GM23338 (cell line): ENCODE measurements around the gene MCM7. TPM values are rescaled to one million over a fixed set of nuclear protein-coding genes. Genes with fewer than 3 reads are reported as not detected.

Experiments used
- ATAC-seq: fragments of 200-7000 bp; cut with Tn5 transposase; 3 replicates; pipeline ENCODE4 v1.9.1; 2020
- DNase-seq: peaks from one replicate; pipeline ENCODE4 v3.0.0-alpha.2; 2015; ENCODE audit warnings: low spot score
- H2AFZ ChIP-seq: fragments of 200-600 bp; sonication (generic); 2 replicates; pipeline ENCODE4 v1.8.0; 2016; ENCODE audit warnings: antibody characterized with exemption, mild to moderate bottlenecking, moderate library complexity
- H3F3A ChIP-seq: fragments of 200-600 bp; sonication (generic); replicated peaks from 2 replicates; pipeline ENCODE4 v1.8.0; 2017; ENCODE audit warnings: antibody characterized with exemption, mixed run types, low read depth
- H3K27ac ChIP-seq: fragments of 200-600 bp; sonication (generic); 2 replicates; pipeline ENCODE4 v1.6.1; 2016; ENCODE audit warnings: low read depth
- H3K27me3 ChIP-seq: fragments of 200-600 bp; sonication (generic); 2 replicates; pipeline ENCODE4 v1.8.0; 2016; ENCODE audit warnings: mild to moderate bottlenecking, mixed run types, moderate library complexity; ENCODE audit not compliant: insufficient read depth
- H3K36me3 ChIP-seq: fragments of 200-600 bp; sonication (generic); 2 replicates; pipeline ENCODE4 v1.8.0; 2016; ENCODE audit warnings: mild to moderate bottlenecking; ENCODE audit not compliant: insufficient read depth
- H3K4me1 ChIP-seq: fragments of 200-600 bp; sonication (generic); 2 replicates; pipeline ENCODE4 v1.8.0; 2016; ENCODE audit warnings: mild to moderate bottlenecking, moderate library complexity; ENCODE audit not compliant: insufficient read depth
- H3K4me2 ChIP-seq: fragments of 200-600 bp; sonication (generic); 2 replicates; pipeline ENCODE4 v1.7.1; 2017; ENCODE audit warnings: mixed run types
- H3K4me3 ChIP-seq: fragments of 200-600 bp; sonication (generic); 2 replicates; pipeline ENCODE4 v1.6.1; 2016; ENCODE audit warnings: mixed run types
- H3K79me2 ChIP-seq: fragments of 200-600 bp; sonication (generic); replicated peaks from 2 replicates; pipeline ENCODE4 v1.8.0; 2017; ENCODE audit warnings: mild to moderate bottlenecking; ENCODE audit not compliant: insufficient read depth
- H3K9me2 ChIP-seq: fragments of 200-600 bp; sonication (generic); 2 replicates; pipeline ENCODE4 v1.8.0; 2017; ENCODE audit not compliant: insufficient read depth
- H4K20me1 ChIP-seq: fragments of 200-600 bp; sonication (generic); replicated peaks from 2 replicates; pipeline ENCODE4 v1.8.0; 2017; ENCODE audit warnings: mild to moderate bottlenecking; ENCODE audit not compliant: insufficient read depth
- H3K27ac Mint-ChIP-seq: 2 replicates; pipeline ENCODE4 v1.8.0; 2020; ENCODE audit warnings: inconsistent platforms, mild to moderate bottlenecking, moderate library complexity, mixed read lengths
- H3K27me3 Mint-ChIP-seq: 3 replicates; pipeline ENCODE4 v1.8.0; 2022; ENCODE audit warnings: low read depth, mild to moderate bottlenecking, moderate library complexity, mixed read lengths, inconsistent platforms; ENCODE audit not compliant: insufficient read depth, poor library complexity
- H3K36me3 Mint-ChIP-seq: 3 replicates; pipeline ENCODE4 v1.8.0; 2021; ENCODE audit warnings: low read depth, mild to moderate bottlenecking, inconsistent platforms, moderate library complexity, mixed read lengths
- H3K4me1 Mint-ChIP-seq: 3 replicates; pipeline ENCODE4 v1.8.0; 2020; ENCODE audit warnings: mild to moderate bottlenecking, inconsistent platforms, mixed read lengths
- H3K4me3 Mint-ChIP-seq: 3 replicates; pipeline ENCODE4 v1.8.0; 2021; ENCODE audit warnings: moderate library complexity, mild to moderate bottlenecking, inconsistent platforms, mixed read lengths
- H3K9me3 Mint-ChIP-seq: 3 replicates; pipeline ENCODE4 v1.8.0; 2020; ENCODE audit warnings: moderate library complexity, mild to moderate bottlenecking, inconsistent platforms, mixed read lengths
- CREB1 ChIP-seq: fragments of 250-450 bp; sonication (Bioruptor Pico); IDR thresholded peaks from 2 replicates; pipeline ENCODE4 v1.5.0; 2020; ENCODE audit warnings: low read depth, mild to moderate bottlenecking, moderate library complexity
- CTCF ChIP-seq, 2 experiments: fragments of 200-600 bp in 1 of 2; sonication (generic) in 1 of 2; conservative IDR thresholded peaks; 2 replicates each; pipeline versions ENCODE4 v1.5.1 to v1.6.1; 2016 to 2017; ENCODE audit warnings: antibody characterized with exemption in 2 of 2, low read depth in 2 of 2, mild to moderate bottlenecking in 2 of 2, moderate library complexity in 1 of 2
- JUNB ChIP-seq: IDR thresholded peaks from one replicate; pipeline ENCODE4 v1.6.1; 2016; ENCODE audit warnings: antibody characterized with exemption; ENCODE audit not compliant: unreplicated experiment
- POLR2AphosphoS5 ChIP-seq: IDR thresholded peaks from 2 replicates; pipeline ENCODE4 v1.6.1; 2016; ENCODE audit warnings: antibody characterized with exemption, low read depth
- REST ChIP-seq: IDR thresholded peaks from one replicate; pipeline ENCODE4 v1.6.1; 2018; ENCODE audit warnings: antibody characterized with exemption; ENCODE audit not compliant: unreplicated experiment
- ZNF331 ChIP-seq: fragments of 250-450 bp; sonication (Bioruptor Pico); IDR thresholded peaks from 2 replicates; pipeline ENCODE4 v1.5.0; 2020; ENCODE audit warnings: low read depth, mild to moderate bottlenecking, moderate library complexity
- microRNA counts: library from miRNA; unstranded; fragments of <30 nt; microRNA quantifications from one replicate; lab custom pipeline; 2017
- microRNA-seq: library from miRNA; unstranded; fragments of <30 nt; microRNA quantifications from one replicate; pipeline ENCODE4, GENCODE V29; 2017
- polyA plus RNA-seq: library from polyadenylated mRNA; unstranded; fragments of >200 nt; fragmentation: Nextera tagmentation; extraction: Ambion mirVana; gene quantifications from 2 replicates; pipeline ENCODE4 v1.2.1, GENCODE V29; 2016
- small RNA-seq: library from RNA; depleted of rRNA; stranded (forward); fragments of <200 nt; gene quantifications from one replicate; pipeline ENCODE3, GENCODE V24; 2014; ENCODE audit warnings: low replicate concordance
- total RNA-seq: library from RNA; depleted of rRNA; stranded (reverse); fragments of >200 nt; shearing (Covaris generic); gene quantifications from 2 replicates; pipeline ENCODE4 v1.2.3, GENCODE V29; 2014; rRNA removed
- TF ChIP-seq, protein P1 (sequence below): IDR thresholded peaks from 2 replicates; pipeline ENCODE4 v1.6.1; 2016; ENCODE audit warnings: antibody characterized with exemption

The MCM7 gene
- total and polyA plus RNA-seq, 2 experiments from 2014 or later, result 140 to 285 TPM

DNA sequence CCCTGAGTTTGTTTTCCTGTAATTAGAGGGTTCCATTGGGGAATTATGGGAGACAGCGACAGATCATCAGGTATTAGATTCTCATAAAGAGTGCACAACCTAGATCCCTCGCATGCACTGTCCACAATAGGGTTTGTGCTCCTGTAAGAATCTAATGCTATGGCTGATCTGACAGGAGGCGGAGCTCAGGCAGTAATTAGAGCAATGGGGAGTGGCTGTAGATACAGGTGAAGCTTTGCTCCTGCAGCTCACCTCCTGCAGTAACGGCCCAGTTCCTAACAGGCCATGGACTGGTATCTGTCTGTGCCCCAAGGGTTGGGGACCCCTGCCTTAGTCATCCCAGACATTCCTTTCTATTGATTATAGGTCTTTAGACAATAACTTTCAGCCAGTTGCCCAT, 52.5 kb downstream of the MCM7 start:
- Mint-ChIP-seq H3K27me3 (peaks cover 15% of the 10 kb centered on the region), H3K4me1 (peaks cover 8% of the 10 kb centered on the region), H3K4me3 (peak overlapping the region; percentile 5; the same call in 1 of the 3 replicates), H3K36me3 (peaks cover 12% of the 10 kb centered on the region), H3K9me3 (peaks cover 3% of the 10 kb centered on the region; the same call in 2 of the 3 replicates), H3K27ac (no peak overlapping the region)
- Histone ChIP-seq H3K4me2 (peak overlapping the region; percentile 98; the same call in 1 of the 2 replicates), H3K4me1 (peaks cover 2% of the 10 kb centered on the region; the same call in 1 of the 2 replicates), H3K9me2 (peaks cover 10% of the 10 kb centered on the region), H2AFZ (peak overlapping the region; percentile 100; the same call in 1 of the 2 replicates), H3K36me3 (no peaks in the 10 kb centered on the region), H3K27ac (no peak overlapping the region), H3K27me3 (no peaks in the 10 kb centered on the region), H3F3A (peaks cover 13% of the 10 kb centered on the region; the same call in 1 of the 2 replicates), H3K4me3 (peak overlapping the region; percentile 89; the same call in 1 of the 2 replicates), H4K20me1 (no peaks in the 10 kb centered on the region), H3K79me2 (peaks cover 28% of the 10 kb centered on the region)
- DNase-seq, result no peak
- TF ChIP-seq, protein P1, sequence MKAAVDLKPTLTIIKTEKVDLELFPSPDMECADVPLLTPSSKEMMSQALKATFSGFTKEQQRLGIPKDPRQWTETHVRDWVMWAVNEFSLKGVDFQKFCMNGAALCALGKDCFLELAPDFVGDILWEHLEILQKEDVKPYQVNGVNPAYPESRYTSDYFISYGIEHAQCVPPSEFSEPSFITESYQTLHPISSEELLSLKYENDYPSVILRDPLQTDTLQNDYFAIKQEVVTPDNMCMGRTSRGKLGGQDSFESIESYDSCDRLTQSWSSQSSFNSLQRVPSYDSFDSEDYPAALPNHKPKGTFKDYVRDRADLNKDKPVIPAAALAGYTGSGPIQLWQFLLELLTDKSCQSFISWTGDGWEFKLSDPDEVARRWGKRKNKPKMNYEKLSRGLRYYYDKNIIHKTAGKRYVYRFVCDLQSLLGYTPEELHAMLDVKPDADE, result no peak
- TF ChIP-seq CREB1 (CRISPR knock-in tag) (no peak), REST (no peak), JUNB (no peak), POLR2AphosphoS5 (no peak)
- no peak for ATAC-seq

DNA sequence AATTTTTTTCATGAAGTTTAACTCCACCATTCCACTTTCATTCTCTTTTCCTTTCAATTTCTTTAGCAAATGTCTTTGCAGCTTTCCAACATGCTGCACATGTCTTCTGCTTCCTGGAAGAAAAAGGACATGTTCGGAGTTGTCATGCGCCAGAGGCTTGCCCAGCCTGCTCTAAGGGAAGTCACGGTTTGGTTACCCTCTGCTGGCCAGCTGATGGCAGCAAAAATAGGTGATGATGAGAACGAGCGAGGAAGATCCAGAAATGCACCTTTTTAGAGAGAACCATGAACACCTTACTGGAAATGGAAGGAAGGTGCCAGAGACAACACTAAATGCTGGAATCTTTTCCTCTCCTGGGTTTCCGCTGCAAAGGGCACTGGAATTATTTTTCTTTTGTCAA, 56.5 kb downstream of the MCM7 start:
- Histone ChIP-seq H2AFZ (no peak overlapping the region), H3K9me2 (peaks cover 10% of the 10 kb centered on the region), H3K4me2 (no peak overlapping the region), H3K36me3 (no peaks in the 10 kb centered on the region), H3K4me3 (no peak overlapping the region), H3K27ac (no peak overlapping the region), H3F3A (0 out of 2 replicates have a peak, but pooled peaks cover 8% of the 10 kb centered on the region), H3K4me1 (peaks cover 2% of the 10 kb centered on the region; the same call in 1 of the 2 replicates), H3K79me2 (no peaks in the 10 kb centered on the region), H4K20me1 (no peaks in the 10 kb centered on the region), H3K27me3 (no peaks in the 10 kb centered on the region)
- no peak for ATAC-seq
- DNase-seq, result no peak
- Mint-ChIP-seq H3K4me1 (peaks cover 2% of the 10 kb centered on the region; the same call in 2 of the 3 replicates), H3K27me3 (peaks cover 2% of the 10 kb centered on the region), H3K27ac (no peak overlapping the region), H3K4me3 (no peak overlapping the region), H3K9me3 (peaks cover 14% of the 10 kb centered on the region), H3K36me3 (peaks cover 10% of the 10 kb centered on the region; the same call in 2 of the 3 replicates)
- peak; percentile 18 to 48; a peak in 2 of 4 replicates for TF ChIP-seq CTCF (conservative IDR thresholded peaks at IDR 0.05; ENCODE audit: low read depth in 2 of 2)
- no peak for TF ChIP-seq ZNF331 (CRISPR knock-in tag)

MicroRNA genes within 50 kb of the gene (microRNA counts, 767-probe panel; counts per million panel counts)
- microRNA hsa-miR-106b-5p (lab: Ali Mortazavi, UCI) (9,645 counts per million, percentile 68 among the panel's probes with 10 or more counts), microRNA hsa-miR-25-3p (lab: Ali Mortazavi, UCI) (12,767 counts per million, percentile 88 among the panel's probes with 10 or more counts), microRNA hsa-miR-93-5p (lab: Ali Mortazavi, UCI) (14,036 counts per million, percentile 92 among the panel's probes with 10 or more counts)

Small RNAs within 50 kb of the gene (microRNA-seq; reads per million reads assigned to microRNA genes)
- gene MIR106B (2,765 reads per million, percentile 96 among the genes with 10 or more reads in this experiment), gene MIR25 (237 reads per million, percentile 75 among the genes with 10 or more reads in this experiment), gene MIR93 (4,190 reads per million, percentile 96 among the genes with 10 or more reads in this experiment)

Small RNAs within 50 kb of the gene (small RNA-seq; reads per million reads assigned to genes)
- 40.2 reads per million, percentile 99 among the genes with 10 or more reads in this experiment for gene MIR106B
- 406 reads per million, percentile 100 among the genes with 10 or more reads in this experiment for gene MIR25
- gene MIR93, result 157 reads per million, percentile 99 among the genes with 10 or more reads in this experiment

Other genes with a start within 250 kb of the MCM7 start
- not detected in 2 replicates for gene OR2AE1, start 224.4 kb downstream of the MCM7 start, total RNA-seq
- not detected in 2 replicates for gene OR2AE1, start 224.4 kb downstream of the MCM7 start, polyA plus RNA-seq
- 9.1 and 13.7 TPM in 2 replicates for gene TRIM4, start 181.9 kb downstream of the MCM7 start, total RNA-seq
- 5.0 and 5.5 TPM in 2 replicates for gene TRIM4, start 181.9 kb downstream of the MCM7 start, polyA plus RNA-seq
- gene GJC3, start 171.8 kb downstream of the MCM7 start, total RNA-seq, result 0.23 and 0.56 TPM in 2 replicates
- 3.1 and 3.8 TPM in 2 replicates for gene GJC3, start 171.8 kb downstream of the MCM7 start, polyA plus RNA-seq
- 0.17 TPM in 1 of 2 replicates, not detected in the other for gene AZGP1, start 125.4 kb downstream of the MCM7 start, total RNA-seq
- 1.3 TPM in 1 of 2 replicates, not detected in the other for gene AZGP1, start 125.4 kb downstream of the MCM7 start, polyA plus RNA-seq
- gene ZKSCAN1, start 85.8 kb downstream of the MCM7 start, total RNA-seq, result 14.5 and 19.4 TPM in 2 replicates
- gene ZKSCAN1, start 85.8 kb downstream of the MCM7 start, polyA plus RNA-seq, result 9.8 and 11.8 TPM in 2 replicates
- 21.8 and 24.8 TPM in 2 replicates for gene ZSCAN21, start 51.6 kb downstream of the MCM7 start, total RNA-seq
- gene ZSCAN21, start 51.6 kb downstream of the MCM7 start, polyA plus RNA-seq, result 15.4 and 15.7 TPM in 2 replicates
- 40.8 and 48.9 TPM in 2 replicates for gene ZNF3, start 19.7 kb downstream of the MCM7 start, total RNA-seq
- gene ZNF3, start 19.7 kb downstream of the MCM7 start, polyA plus RNA-seq, result 22.6 and 23.4 TPM in 2 replicates
- gene COPS6, start 12.4 kb downstream of the MCM7 start, total RNA-seq, result 89.8 and 104 TPM in 2 replicates
- 191 and 198 TPM in 2 replicates for gene COPS6, start 12.4 kb downstream of the MCM7 start, polyA plus RNA-seq
- gene AP4M1, start 246 bp upstream of the MCM7 start, total RNA-seq, result 12.2 and 13.3 TPM in 2 replicates
- 9.5 and 14.4 TPM in 2 replicates for gene AP4M1, start 246 bp upstream of the MCM7 start, polyA plus RNA-seq
- gene TAF6, start 18.0 kb upstream of the MCM7 start, total RNA-seq, result 125 and 141 TPM in 2 replicates
- 54.9 and 56.3 TPM in 2 replicates for gene TAF6, start 18.0 kb upstream of the MCM7 start, polyA plus RNA-seq
- gene CNPY4, start 18.2 kb upstream of the MCM7 start, total RNA-seq, result 11.3 and 12.0 TPM in 2 replicates
- gene CNPY4, start 18.2 kb upstream of the MCM7 start, polyA plus RNA-seq, result 10.7 and 11.1 TPM in 2 replicates
- gene MBLAC1, start 25.6 kb upstream of the MCM7 start, total RNA-seq, result 5.0 and 5.7 TPM in 2 replicates
- gene MBLAC1, start 25.6 kb upstream of the MCM7 start, polyA plus RNA-seq, result 2.4 and 2.7 TPM in 2 replicates
- gene LAMTOR4, start 47.5 kb upstream of the MCM7 start, total RNA-seq, result 138 and 145 TPM in 2 replicates
- gene LAMTOR4, start 47.5 kb upstream of the MCM7 start, polyA plus RNA-seq, result 329 and 333 TPM in 2 replicates
- gene TRAPPC14, start 57.3 kb upstream of the MCM7 start, total RNA-seq, result 12.3 and 15.7 TPM in 2 replicates
- gene TRAPPC14, start 57.3 kb upstream of the MCM7 start, polyA plus RNA-seq, result 9.3 and 9.8 TPM in 2 replicates
- gene GAL3ST4, start 67.2 kb upstream of the MCM7 start, total RNA-seq, result 3.4 and 6.3 TPM in 2 replicates
- gene GAL3ST4, start 67.2 kb upstream of the MCM7 start, polyA plus RNA-seq, result 2.1 and 3.1 TPM in 2 replicates
- 48.8 and 53.6 TPM in 2 replicates for gene GPC2, start 76.0 kb upstream of the MCM7 start, total RNA-seq
- 9.8 and 10.7 TPM in 2 replicates for gene GPC2, start 76.0 kb upstream of the MCM7 start, polyA plus RNA-seq
- 3.4 and 4.6 TPM in 2 replicates for gene STAG3, start 76.5 kb upstream of the MCM7 start, total RNA-seq
- 4.1 and 4.7 TPM in 2 replicates for gene STAG3, start 76.5 kb upstream of the MCM7 start, polyA plus RNA-seq
- not detected in 2 replicates for gene PVRIG, start 118.6 kb upstream of the MCM7 start, total RNA-seq
- gene PVRIG, start 118.6 kb upstream of the MCM7 start, polyA plus RNA-seq, result 1.1 TPM in 1 of 2 replicates, not detected in the other
- not detected in 2 replicates for gene SPDYE3, start 206.3 kb upstream of the MCM7 start, total RNA-seq
- 3.6 and 4.1 TPM in 2 replicates for gene SPDYE3, start 206.3 kb upstream of the MCM7 start, polyA plus RNA-seq